SK-N-SH (cell line): Measurements from ENCODE around the gene GPRC5B.

Source experiments
- ELF1 ChIP-seq: IDR thresholded peaks from 2 replicates; pipeline ENCODE4 v1.4.0; 2012
- EP300 ChIP-seq, 2 experiments: IDR thresholded peaks; 2 replicates each; pipeline versions ENCODE4 v1.4.0 to v1.6.1; 2012; ENCODE audit warnings: borderline replicate concordance in 1 of 2, low read depth in 1 of 2, low read length in 1 of 2
- GABPA ChIP-seq: IDR thresholded peaks from 2 replicates; pipeline ENCODE4 v1.4.0; 2012; ENCODE audit warnings: low read depth, mild to moderate bottlenecking
- MXI1 ChIP-seq: IDR thresholded peaks from 2 replicates; pipeline ENCODE4 v1.6.1; 2012; ENCODE audit warnings: mild to moderate bottlenecking, low read depth, low read length, improper control_type of control experiment
- NFIC ChIP-seq: IDR thresholded peaks from 2 replicates; pipeline ENCODE4 v1.4.0; 2012; ENCODE audit warnings: borderline replicate concordance
- POLR2AphosphoS5 ChIP-seq: IDR thresholded peaks from 2 replicates; pipeline ENCODE4 v1.6.1; 2012; ENCODE audit warnings: low read depth, low read length
- RFX5 ChIP-seq: IDR thresholded peaks from 2 replicates; pipeline ENCODE4 v1.6.1; 2012; ENCODE audit warnings: mild to moderate bottlenecking, improper control_type of control experiment, low read length
- TF ChIP-seq, protein P1 (sequence below): fragments of 200-600 bp; sonication (generic); IDR thresholded peaks from 2 replicates; pipeline ENCODE4 v1.6.1; 2017; ENCODE audit warnings: antibody characterized with exemption, mild to moderate bottlenecking, moderate library complexity
- TF ChIP-seq, protein P2 (sequence below): fragments of 150-350 bp; IDR thresholded peaks from 2 replicates; pipeline ENCODE4 v1.6.1; 2017; ENCODE audit warnings: antibody characterized with exemption, low read length, low read depth, borderline replicate concordance
- TF ChIP-seq, protein P3 (sequence below): fragments of 150-350 bp; IDR thresholded peaks from 2 replicates; pipeline ENCODE4 v1.6.1; 2016; ENCODE audit warnings: mild to moderate bottlenecking, low read depth, low read length

DNA sequence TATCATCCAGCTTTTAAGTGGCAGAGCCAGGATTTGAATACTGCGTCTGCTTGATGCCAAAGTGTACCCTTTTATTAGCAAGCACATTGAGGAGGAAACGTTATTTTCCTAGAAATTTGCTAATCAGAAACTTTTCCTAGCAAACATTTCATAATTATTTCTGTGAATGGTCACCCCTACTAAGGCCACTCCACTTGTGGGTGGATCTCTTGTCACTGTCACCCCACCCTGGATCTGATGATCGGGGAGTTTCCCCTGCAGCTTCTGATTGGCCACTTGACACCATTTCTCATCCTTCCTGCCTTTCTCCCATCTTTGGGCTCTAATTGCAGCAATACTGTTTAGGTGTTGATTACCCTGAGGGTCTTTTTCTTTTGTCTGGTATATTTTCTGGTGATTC, 35.9 kb downstream of the GPRC5B start:
- no peak for TF ChIP-seq POLR2AphosphoS5
- TF ChIP-seq MXI1, result no peak
- TF ChIP-seq ELF1, result no peak
- no peak for TF ChIP-seq GABPA
- TF ChIP-seq EP300 (IDR thresholded peaks at IDR 0.05; ENCODE audit: borderline replicate concordance in 1 of 2, low read depth in 1 of 2, low read length in 1 of 2), result no peak
- TF ChIP-seq RFX5, result no peak
- TF ChIP-seq, protein P1, sequence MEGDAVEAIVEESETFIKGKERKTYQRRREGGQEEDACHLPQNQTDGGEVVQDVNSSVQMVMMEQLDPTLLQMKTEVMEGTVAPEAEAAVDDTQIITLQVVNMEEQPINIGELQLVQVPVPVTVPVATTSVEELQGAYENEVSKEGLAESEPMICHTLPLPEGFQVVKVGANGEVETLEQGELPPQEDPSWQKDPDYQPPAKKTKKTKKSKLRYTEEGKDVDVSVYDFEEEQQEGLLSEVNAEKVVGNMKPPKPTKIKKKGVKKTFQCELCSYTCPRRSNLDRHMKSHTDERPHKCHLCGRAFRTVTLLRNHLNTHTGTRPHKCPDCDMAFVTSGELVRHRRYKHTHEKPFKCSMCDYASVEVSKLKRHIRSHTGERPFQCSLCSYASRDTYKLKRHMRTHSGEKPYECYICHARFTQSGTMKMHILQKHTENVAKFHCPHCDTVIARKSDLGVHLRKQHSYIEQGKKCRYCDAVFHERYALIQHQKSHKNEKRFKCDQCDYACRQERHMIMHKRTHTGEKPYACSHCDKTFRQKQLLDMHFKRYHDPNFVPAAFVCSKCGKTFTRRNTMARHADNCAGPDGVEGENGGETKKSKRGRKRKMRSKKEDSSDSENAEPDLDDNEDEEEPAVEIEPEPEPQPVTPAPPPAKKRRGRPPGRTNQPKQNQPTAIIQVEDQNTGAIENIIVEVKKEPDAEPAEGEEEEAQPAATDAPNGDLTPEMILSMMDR, result no peak
- TF ChIP-seq, protein P2, sequence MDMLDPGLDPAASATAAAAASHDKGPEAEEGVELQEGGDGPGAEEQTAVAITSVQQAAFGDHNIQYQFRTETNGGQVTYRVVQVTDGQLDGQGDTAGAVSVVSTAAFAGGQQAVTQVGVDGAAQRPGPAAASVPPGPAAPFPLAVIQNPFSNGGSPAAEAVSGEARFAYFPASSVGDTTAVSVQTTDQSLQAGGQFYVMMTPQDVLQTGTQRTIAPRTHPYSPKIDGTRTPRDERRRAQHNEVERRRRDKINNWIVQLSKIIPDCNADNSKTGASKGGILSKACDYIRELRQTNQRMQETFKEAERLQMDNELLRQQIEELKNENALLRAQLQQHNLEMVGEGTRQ, result no peak
- TF ChIP-seq NFIC, result no peak
- TF ChIP-seq, protein P3, sequence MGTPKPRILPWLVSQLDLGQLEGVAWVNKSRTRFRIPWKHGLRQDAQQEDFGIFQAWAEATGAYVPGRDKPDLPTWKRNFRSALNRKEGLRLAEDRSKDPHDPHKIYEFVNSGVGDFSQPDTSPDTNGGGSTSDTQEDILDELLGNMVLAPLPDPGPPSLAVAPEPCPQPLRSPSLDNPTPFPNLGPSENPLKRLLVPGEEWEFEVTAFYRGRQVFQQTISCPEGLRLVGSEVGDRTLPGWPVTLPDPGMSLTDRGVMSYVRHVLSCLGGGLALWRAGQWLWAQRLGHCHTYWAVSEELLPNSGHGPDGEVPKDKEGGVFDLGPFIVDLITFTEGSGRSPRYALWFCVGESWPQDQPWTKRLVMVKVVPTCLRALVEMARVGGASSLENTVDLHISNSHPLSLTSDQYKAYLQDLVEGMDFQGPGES, result no peak
